HFF-Myc (cell line): ENCODE measurements around the gene GOLGA8A.

Source experiments
- DNase-seq: peaks from one replicate; pipeline ENCODE4 v3.0.0-alpha.2; 2011; ENCODE audit warnings: low read depth; ENCODE audit errors: extremely low read depth
- H3K4me3 ChIP-seq: replicated peaks from 2 replicates; pipeline ENCODE4 v1.5.1; 2011; ENCODE audit warnings: low read depth, mild to moderate bottlenecking, control low read depth, low read length
- TF ChIP-seq, protein P1 (sequence below): IDR thresholded peaks from 2 replicates; pipeline ENCODE4 v1.5.1; 2012; ENCODE audit warnings: mild to moderate bottlenecking, low read depth, low read length, control low read depth; ENCODE audit errors: missing control alignments

The GOLGA8A gene

DNA sequence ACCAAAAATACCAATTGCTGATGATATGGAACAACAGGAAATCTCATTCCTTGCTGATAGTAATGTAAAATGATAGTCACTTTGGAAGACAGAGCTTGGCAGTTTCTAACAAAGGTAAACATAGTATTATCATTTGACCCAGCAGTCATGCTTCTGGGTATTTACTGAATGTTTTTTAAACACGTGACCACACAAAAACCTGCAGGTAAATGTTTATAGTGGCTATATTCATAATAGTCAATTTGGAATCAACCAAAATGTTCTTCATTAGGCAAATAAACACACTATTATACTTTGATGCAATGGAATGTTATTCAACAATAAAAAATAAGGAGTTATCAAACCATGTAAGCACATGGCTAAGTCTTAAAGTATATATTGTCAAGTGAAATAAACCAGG is 24.1 kb upstream of the GOLGA8A start:
- H3K4me3 ChIP-seq, result no peak overlapping the region
- TF ChIP-seq, protein P1, sequence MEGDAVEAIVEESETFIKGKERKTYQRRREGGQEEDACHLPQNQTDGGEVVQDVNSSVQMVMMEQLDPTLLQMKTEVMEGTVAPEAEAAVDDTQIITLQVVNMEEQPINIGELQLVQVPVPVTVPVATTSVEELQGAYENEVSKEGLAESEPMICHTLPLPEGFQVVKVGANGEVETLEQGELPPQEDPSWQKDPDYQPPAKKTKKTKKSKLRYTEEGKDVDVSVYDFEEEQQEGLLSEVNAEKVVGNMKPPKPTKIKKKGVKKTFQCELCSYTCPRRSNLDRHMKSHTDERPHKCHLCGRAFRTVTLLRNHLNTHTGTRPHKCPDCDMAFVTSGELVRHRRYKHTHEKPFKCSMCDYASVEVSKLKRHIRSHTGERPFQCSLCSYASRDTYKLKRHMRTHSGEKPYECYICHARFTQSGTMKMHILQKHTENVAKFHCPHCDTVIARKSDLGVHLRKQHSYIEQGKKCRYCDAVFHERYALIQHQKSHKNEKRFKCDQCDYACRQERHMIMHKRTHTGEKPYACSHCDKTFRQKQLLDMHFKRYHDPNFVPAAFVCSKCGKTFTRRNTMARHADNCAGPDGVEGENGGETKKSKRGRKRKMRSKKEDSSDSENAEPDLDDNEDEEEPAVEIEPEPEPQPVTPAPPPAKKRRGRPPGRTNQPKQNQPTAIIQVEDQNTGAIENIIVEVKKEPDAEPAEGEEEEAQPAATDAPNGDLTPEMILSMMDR, result no peak
- DNase-seq, result no peak

DNA sequence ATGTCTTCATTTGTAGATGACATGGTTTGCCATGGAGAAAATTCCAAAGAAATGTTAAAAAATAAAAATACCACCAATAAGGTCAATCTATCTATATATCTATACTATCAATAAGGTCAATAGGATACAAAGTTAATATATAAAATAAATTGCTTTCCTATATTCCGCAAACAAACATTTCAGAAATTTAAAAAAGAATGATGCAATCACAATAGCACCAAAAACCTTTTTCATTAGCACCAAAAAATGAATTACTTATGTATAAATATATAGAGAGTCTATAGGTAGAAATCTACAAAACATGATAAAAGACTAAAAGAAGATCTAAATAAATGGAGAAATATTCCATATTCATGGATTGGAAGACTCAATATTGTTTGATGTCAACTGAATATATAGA is 22.8 kb upstream of the GOLGA8A start:
- TF ChIP-seq, protein P1, result no peak
- no peak for DNase-seq
- no peak overlapping the region for H3K4me3 ChIP-seq

DNA sequence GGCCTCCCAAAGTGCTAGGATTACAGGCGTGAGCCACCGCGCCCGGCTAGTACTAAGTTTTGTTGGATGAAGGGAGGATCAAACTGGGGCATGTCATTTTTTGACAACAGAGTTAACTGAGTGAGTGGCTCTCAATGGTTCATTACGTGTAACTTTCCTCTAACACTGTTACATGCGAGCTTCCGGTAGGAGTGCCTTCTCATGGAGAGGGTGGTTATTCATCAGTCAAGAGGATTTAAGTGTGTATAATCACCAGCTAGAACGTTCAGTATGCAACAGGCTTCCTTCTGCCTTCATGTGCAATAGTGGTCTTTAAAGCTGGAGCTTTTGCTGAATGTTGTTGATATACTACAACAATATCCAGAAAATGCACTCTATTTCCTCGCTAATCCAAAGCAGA is 19.1 kb upstream of the GOLGA8A start:
- no peak overlapping the region for H3K4me3 ChIP-seq
- TF ChIP-seq, protein P1, result no peak
- no peak for DNase-seq

DNA sequence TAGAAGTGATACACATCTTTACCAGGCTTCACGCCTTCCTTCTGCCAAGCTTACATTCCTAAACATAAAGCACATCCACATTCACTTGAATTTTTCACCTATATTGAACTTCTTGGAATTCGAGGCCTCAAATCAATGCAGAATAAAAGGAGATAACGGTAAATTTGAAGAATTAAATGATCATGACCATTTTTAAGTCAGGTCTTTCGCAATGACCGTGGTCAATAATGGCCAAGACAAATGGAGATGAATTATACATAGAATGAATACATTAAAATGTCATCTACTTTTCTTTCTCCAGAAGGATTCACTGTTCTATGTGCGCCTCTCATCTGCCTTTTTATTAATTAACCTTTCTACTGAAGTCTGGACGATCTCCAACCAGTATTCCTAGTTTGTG is 5.3 kb upstream of the GOLGA8A start:
- H3K4me3 ChIP-seq, result no peak overlapping the region
- no peak for DNase-seq
- TF ChIP-seq, protein P1, result no peak

DNA sequence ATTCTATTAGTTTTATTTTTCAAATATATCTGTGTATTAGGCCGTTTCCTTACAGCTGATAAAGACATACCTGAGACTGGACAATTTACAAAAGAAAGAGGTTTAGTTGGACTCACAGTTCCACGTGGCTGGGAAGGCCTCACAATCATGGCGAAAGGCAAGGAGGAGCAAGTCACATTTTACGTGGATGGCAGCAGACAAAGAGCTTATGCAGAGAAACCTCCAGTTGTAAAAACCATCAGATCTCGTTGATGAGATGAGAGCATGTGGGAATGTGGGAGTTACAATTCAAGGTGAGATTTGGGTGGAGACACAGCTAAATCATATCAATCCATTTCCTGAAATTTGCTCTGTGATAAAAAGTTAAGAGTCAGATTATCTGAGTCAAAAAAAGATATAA is 2.3 kb upstream of the GOLGA8A start:
- no peak for DNase-seq
- TF ChIP-seq, protein P1, result no peak

DNA sequence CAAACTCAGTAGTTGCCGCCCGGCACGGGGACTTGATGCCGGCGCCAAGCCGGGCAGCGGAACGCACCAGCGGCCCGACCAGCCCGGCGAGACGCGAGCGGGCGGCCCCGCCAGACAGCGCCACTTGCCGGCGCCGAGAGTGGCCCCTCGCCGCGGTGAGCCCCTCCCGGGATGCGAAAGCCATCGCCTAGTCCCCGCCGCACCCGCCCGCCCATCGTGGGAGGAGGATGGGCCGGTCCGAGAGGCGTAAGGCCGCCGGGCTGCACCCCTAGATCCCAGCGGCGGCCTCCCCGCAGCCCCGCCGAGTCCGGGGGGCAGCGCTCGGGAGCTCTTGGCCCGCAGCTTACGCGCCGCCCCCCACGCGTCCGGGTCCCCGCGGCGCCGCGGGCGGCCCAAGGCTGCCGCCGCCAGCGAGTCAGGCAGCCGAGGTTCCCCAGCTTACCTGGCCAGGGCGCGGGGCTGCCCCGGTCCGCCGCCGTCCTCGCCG is 609 bp downstream of the GOLGA8A start:
- peak overlapping the region; percentile 73 for H3K4me3 ChIP-seq
- no peak for DNase-seq
- TF ChIP-seq, protein P1, result no peak

More for the DNA sequence above, 2.3 kb upstream of the GOLGA8A start:
- no peak overlapping the region for H3K4me3 ChIP-seq

DNA sequence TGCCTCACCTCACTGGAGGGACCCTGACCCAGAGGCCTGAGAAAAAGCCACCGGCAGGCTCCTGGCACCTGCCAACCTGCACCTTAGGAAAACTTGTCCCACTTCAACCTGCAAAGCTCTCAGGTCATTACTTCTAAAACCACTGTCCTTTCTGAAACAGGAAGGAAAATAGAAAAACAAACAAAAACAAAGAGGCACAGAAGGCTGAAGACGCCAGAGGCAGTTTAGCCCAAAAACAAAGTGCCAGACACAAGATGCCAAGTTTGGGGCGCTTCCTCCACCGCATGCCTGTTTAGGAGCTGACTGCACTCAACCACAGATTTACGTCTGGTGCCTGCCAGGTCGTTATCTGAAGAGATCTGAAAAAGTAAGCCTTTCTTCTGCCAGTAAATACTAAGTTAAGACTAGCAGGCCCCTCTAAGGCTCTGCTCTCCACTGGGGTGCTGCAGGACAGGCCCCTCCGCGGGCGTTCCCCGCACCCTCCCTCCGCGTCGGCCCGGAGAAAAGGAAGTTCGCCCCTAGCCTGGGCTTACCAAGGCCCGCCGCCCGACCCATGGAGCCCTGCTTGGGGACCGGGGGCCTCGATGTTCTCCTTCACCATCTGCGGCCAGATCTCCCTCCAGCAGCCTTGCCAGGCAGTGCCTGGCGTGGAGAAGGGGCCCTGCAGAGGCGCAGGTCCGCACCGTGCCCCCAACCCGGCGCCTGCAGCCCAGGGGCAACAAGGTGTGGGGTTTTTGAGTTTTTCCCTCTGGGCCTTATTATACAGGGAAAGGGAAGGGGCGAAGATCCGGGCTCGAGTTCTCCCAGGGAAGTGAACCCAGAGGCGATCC is 1.3 kb downstream of the GOLGA8A start:
- H3K4me3 ChIP-seq, result peak overlapping the region; percentile 73
- TF ChIP-seq, protein P1, result no peak
- DNase-seq, result no peak
